H1 (cell line): ENCODE results near the gene HMCN1. TPM values are rescaled to one million over a fixed set of nuclear protein-coding genes. Genes with fewer than 3 reads are reported as not detected.

ENCODE experiments used
- CTCF ChIA-PET: fragments of 300-600 bp; sonication (Branson Sonifier 250); formaldehyde crosslinking; loops from one replicate; lab custom pipeline; 2021; ENCODE audit not compliant: partially characterized antibody; lab: Charles Lee
- POLR2A ChIA-PET: fragments of 300-600 bp; sonication (Branson Sonifier 250); formaldehyde crosslinking; loops from one replicate; lab custom pipeline; 2021; ENCODE audit warnings: inconsistent platforms; ENCODE audit not compliant: partially characterized antibody; lab: Charles Lee
- DNase-seq, 2 experiments: peaks; one replicate each; pipeline versions ENCODE4 v3.0.0 to v3.0.0-alpha.2; 2010 to 2022; ENCODE audit warnings: low spot score in 2 of 2, low read depth in 1 of 2, mixed read lengths in 1 of 2
- FAIRE-seq: peaks from 2 replicates; lab custom pipeline; 2011; peaks lifted over from hg19 to GRCh38; lab: Jason Lieb, UNC
- H2AFZ ChIP-seq: 2 replicates; pipeline ENCODE4 v1.8.1; 2012; ENCODE audit warnings: low read length, inconsistent platforms
- H2AK5ac ChIP-seq: 2 replicates; pipeline ENCODE4 v1.6.1; 2013; ENCODE audit warnings: low read depth, low read length
- H2BK120ac ChIP-seq: replicated peaks from 2 replicates; pipeline ENCODE3; 2013; ENCODE audit warnings: low read depth, low read length, inconsistent platforms
- H2BK12ac ChIP-seq: 2 replicates; pipeline ENCODE4 v1.6.1; 2013; ENCODE audit warnings: low read depth, low read length
- H2BK15ac ChIP-seq: 2 replicates; pipeline ENCODE4 v1.6.1; 2013; ENCODE audit warnings: low read length
- H2BK20ac ChIP-seq: 2 replicates; pipeline ENCODE4 v1.6.1; 2013; ENCODE audit warnings: low read length
- H2BK5ac ChIP-seq: 2 replicates; pipeline ENCODE4 v1.6.1; 2013; ENCODE audit warnings: low read depth, low read length
- H3K14ac ChIP-seq: 2 replicates; pipeline ENCODE4 v1.6.1; 2013; ENCODE audit warnings: inconsistent platforms; ENCODE audit not compliant: insufficient read length
- H3K18ac ChIP-seq: 2 replicates; pipeline ENCODE4 v1.6.1; 2013; ENCODE audit warnings: low read length; ENCODE audit errors: extremely low read depth
- H3K23ac ChIP-seq: 2 replicates; pipeline ENCODE4 v1.6.1; 2013; ENCODE audit warnings: inconsistent platforms; ENCODE audit not compliant: insufficient read length
- H3K23me2 ChIP-seq: 2 replicates; pipeline ENCODE4 v1.6.1; 2013; ENCODE audit warnings: low read depth, low read length
- H3K27ac ChIP-seq: 2 replicates; pipeline ENCODE4 v1.6.1; 2011; ENCODE audit warnings: low read depth, low read length, inconsistent platforms
- H3K27me3 ChIP-seq, 4 experiments: replicated peaks in 1 of 4; 1 replicate in 1 of 4; 2 replicates in 3 of 4; pipeline versions ENCODE4 v1.6.1 to v1.8.1; 2011 to 2013; ENCODE audit warnings: low read length in 3 of 4, mild to moderate bottlenecking in 3 of 4, inconsistent platforms in 2 of 4, mixed read lengths in 2 of 4, moderate library complexity in 1 of 4; ENCODE audit not compliant: control insufficient read depth in 3 of 4, insufficient read depth in 3 of 4; ENCODE audit errors: extremely low read depth in 1 of 4
- H3K36me3 ChIP-seq, 4 experiments: 2 replicates each; pipeline versions ENCODE4 v1.6.1 to v1.8.1; 2011 to 2013; ENCODE audit warnings: mild to moderate bottlenecking in 4 of 4, low read length in 3 of 4, moderate library complexity in 2 of 4, control low read depth in 1 of 4, inconsistent platforms in 1 of 4; ENCODE audit not compliant: insufficient read depth in 4 of 4, control insufficient read depth in 2 of 4
- H3K4ac ChIP-seq: replicated peaks from 2 replicates; pipeline ENCODE3; 2013; ENCODE audit warnings: low read length, low read depth, mixed read lengths, inconsistent platforms; ENCODE audit not compliant: insufficient read length
- H3K4me1 ChIP-seq, 4 experiments: replicated peaks in 1 of 4; 1 replicate in 1 of 4; 2 replicates in 3 of 4; pipeline versions ENCODE4 v1.6.1 to v1.8.1; 2011 to 2013; ENCODE audit warnings: low read length in 3 of 4, inconsistent platforms in 2 of 4, mixed read lengths in 1 of 4; ENCODE audit not compliant: insufficient read depth in 4 of 4, control insufficient read depth in 3 of 4
- H3K4me2 ChIP-seq, 2 experiments: 2 replicates each; pipeline versions ENCODE4 v1.6.1 to v1.8.1; 2011 to 2013; ENCODE audit warnings: low read depth in 2 of 2, low read length in 2 of 2, control low read depth in 1 of 2, inconsistent platforms in 1 of 2, mild to moderate bottlenecking in 1 of 2; ENCODE audit not compliant: insufficient read depth in 1 of 2
- H3K4me3 ChIP-seq, 4 experiments: fragments of 200-600, 300-600 bp in 1 of 4; sonication (generic), shearing (Covaris generic), sonication (Bioruptor Twin) in 1 of 4; 2 replicates each; pipeline versions ENCODE4 v1.5.1 to v1.8.1; 2011 to 2016; ENCODE audit warnings: low read length in 4 of 4, low read depth in 3 of 4, control low read depth in 2 of 4, inconsistent platforms in 2 of 4, mild to moderate bottlenecking in 2 of 4, mixed read lengths in 1 of 4, moderate library complexity in 1 of 4; ENCODE audit not compliant: insufficient read depth in 2 of 4; ENCODE audit errors: extremely low read depth in 1 of 4
- H3K56ac ChIP-seq: replicated peaks from 2 replicates; pipeline ENCODE3; 2013; ENCODE audit warnings: low read depth, mild to moderate bottlenecking, mixed read lengths, low read length, inconsistent platforms; ENCODE audit not compliant: insufficient read length
- H3K79me1 ChIP-seq: 2 replicates; pipeline ENCODE4 v1.6.1; 2013; ENCODE audit warnings: low read depth, low read length, control low read depth
- H3K79me2 ChIP-seq, 2 experiments: 2 replicates each; pipeline versions ENCODE4 v1.6.1 to v1.8.1; 2012 to 2013; ENCODE audit warnings: low read length in 2 of 2, mild to moderate bottlenecking in 2 of 2, inconsistent platforms in 1 of 2; ENCODE audit not compliant: insufficient read depth in 2 of 2, control insufficient read depth in 1 of 2
- H3K9ac ChIP-seq, 4 experiments: replicated peaks in 1 of 4; 1 replicate in 1 of 4; 2 replicates in 3 of 4; pipeline versions ENCODE4 v1.6.1 to v1.8.1; 2011 to 2013; ENCODE audit warnings: low read depth in 3 of 4, low read length in 3 of 4, control low read depth in 2 of 4, mild to moderate bottlenecking in 2 of 4, moderate library complexity in 2 of 4, inconsistent platforms in 1 of 4; ENCODE audit errors: extremely low read depth in 1 of 4
- H3K9me3 ChIP-seq, 2 experiments: 2 replicates each; pipeline versions ENCODE4 v1.6.1 to v1.8.1; 2012 to 2013; ENCODE audit warnings: mild to moderate bottlenecking in 2 of 2, moderate library complexity in 2 of 2, control low read depth in 1 of 2, inconsistent platforms in 1 of 2, low read depth in 1 of 2, low read length in 1 of 2, mixed read lengths in 1 of 2; ENCODE audit not compliant: insufficient read depth in 2 of 2
- H4K20me1 ChIP-seq, 2 experiments: replicated peaks in 1 of 2; 2 replicates each; pipeline versions ENCODE3 to v1.8.1; 2011 to 2013; ENCODE audit warnings: inconsistent platforms in 2 of 2, low read length in 2 of 2, mild to moderate bottlenecking in 1 of 2; ENCODE audit not compliant: insufficient read depth in 2 of 2, control insufficient read depth in 1 of 2
- H4K5ac ChIP-seq: 2 replicates; pipeline ENCODE4 v1.6.1; 2013; ENCODE audit warnings: low read length, low read depth, mixed read lengths, inconsistent platforms; ENCODE audit not compliant: insufficient read length
- H4K8ac ChIP-seq: 2 replicates; pipeline ENCODE4 v1.8.0; 2013; ENCODE audit warnings: mild to moderate bottlenecking, moderate library complexity, low read length, inconsistent platforms; ENCODE audit not compliant: insufficient read depth; ENCODE audit errors: extremely low read depth
- H4K91ac ChIP-seq: replicated peaks from 2 replicates; pipeline ENCODE3; 2013; ENCODE audit warnings: low read length, mixed read lengths, inconsistent platforms; ENCODE audit not compliant: insufficient read length
- BRCA1 ChIP-seq: IDR thresholded peaks from 2 replicates; pipeline ENCODE4 v1.6.1; 2012; ENCODE audit warnings: low read depth, low read length, improper control_type of control experiment
- SRF ChIP-seq: IDR thresholded peaks from 2 replicates; pipeline ENCODE4 v1.6.1; 2011; ENCODE audit warnings: mild to moderate bottlenecking, low read depth, low read length, moderate library complexity
- WGBS, 2 experiments: shearing (Covaris generic) in 1 of 2; methylation state at CpG; one replicate each; pipeline versions ENCODE4 v1.1.6 to v1.1.7; 2013 to 2015; ENCODE audit warnings: low lambda C conversion rate in 2 of 2, mixed read lengths in 2 of 2, inconsistent platforms in 1 of 2, low coverage in 1 of 2, missing lambda C conversion rate in 1 of 2; ENCODE audit not compliant: insufficient replicate concordance in 2 of 2, insufficient coverage in 1 of 2, insufficient read length in 1 of 2; ENCODE audit errors: extremely low coverage in 1 of 2, missing lambda C conversion rate in 1 of 2; 5-methylcytosine and 5-hydroxymethylcytosine counted together
- polyA plus RNA-seq, 7 experiments: library from polyadenylated mRNA; depleted of rRNA in 3 of 7; stranded (reverse) in 5 of 7; unstranded in 2 of 7; fragments of >200 nt in 5 of 7; fragments of 200-250 nt in 2 of 7; gene quantifications; 1 replicate in 5 of 7; 2 replicates in 1 of 7; 4 replicates in 1 of 7; pipeline versions ENCODE4 v1.2.1 to v1.2.3, GENCODE V29; 2011 to 2013; ENCODE audit warnings: missing spikeins in 2 of 7, mixed read lengths in 2 of 7
- total RNA-seq: library from RNA; stranded (reverse); fragmentation: NEBNext Ultra II Directional; extraction: Animal tissue kit (Norgen Biotek cat#: 25700); gene quantifications from 2 replicates; pipeline ENCODE4 v1.2.1, GENCODE V29; 2021

The HMCN1 gene
- total and polyA plus RNA-seq, 2 of the 8 experiments (the other 6 are each of a cell fraction or from before 2014, with no cell fraction given) = 13.8 to 14.6 TPM

DNA sequence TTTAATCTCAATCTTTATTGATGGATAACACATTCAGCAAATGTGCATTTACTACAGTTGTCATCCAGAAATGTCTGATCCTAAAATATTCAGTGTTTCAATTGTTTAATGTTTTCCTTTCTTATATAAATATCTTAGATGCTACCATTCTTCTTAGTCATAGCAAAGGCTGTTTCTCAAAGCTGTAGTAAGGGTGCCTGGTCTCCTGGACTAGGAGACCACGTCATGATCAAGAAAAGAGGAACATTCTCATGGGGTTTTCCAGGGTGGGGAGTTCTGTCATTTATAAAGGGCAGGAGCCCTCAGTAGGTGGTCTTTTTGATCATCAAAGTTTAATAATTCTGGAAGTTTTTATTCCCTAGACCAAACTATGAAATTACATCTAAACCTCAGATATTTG is 292.8 kb downstream of the HMCN1 start:
- Histone ChIP-seq H4K91ac (no peak overlapping the region), H3K36me3 (no peaks in the 10 kb centered on the region), H2AK5ac (no peak overlapping the region), H3K79me1 (no peaks in the 10 kb centered on the region), H3K27ac (no peak overlapping the region), H4K8ac (no peak overlapping the region), H2AFZ (no peak overlapping the region), H3K23ac (no peak overlapping the region), H4K5ac (no peak overlapping the region), H2BK20ac (no peak overlapping the region), H3K27me3 (no peaks in the 10 kb centered on the region), H3K14ac (no peak overlapping the region), H3K4me1 (no peaks in the 10 kb centered on the region), H2BK120ac (no peak overlapping the region), H3K56ac (no peak overlapping the region), H2BK15ac (no peak overlapping the region), H2BK12ac (no peak overlapping the region), H2BK5ac (no peak overlapping the region), H3K79me2 (no peaks in the 10 kb centered on the region), H3K23me2 (no peaks in the 10 kb centered on the region), H3K9me3 (no peaks in the 10 kb centered on the region), H3K4me3 (no peak overlapping the region), H3K4me2 (no peak overlapping the region), H4K20me1 (no peaks in the 10 kb centered on the region), H3K18ac (no peak overlapping the region), H3K4ac (no peak overlapping the region), H3K9ac (no peak overlapping the region)
- 100% methylated on average over 1 of the region's 1 CpG; no CpG with 5 or more reads in 1 of the 2 experiments for WGBS, 2 experiments
- CTCF ChIA-PET = no interaction called here
- FAIRE-seq = no peak
- TF ChIP-seq SRF (no peak), BRCA1 (no peak)
- DNase-seq = no peak
- POLR2A ChIA-PET = no interaction called here
